Measurements from ENCODE around the gene CTNND2.
"Not testable (repeated sequence)": the region's sequence is repeated elsewhere in the genome, so short reads cannot be mapped to it uniquely, and the experiment has no call there.

The CTNND2 gene

DNA sequence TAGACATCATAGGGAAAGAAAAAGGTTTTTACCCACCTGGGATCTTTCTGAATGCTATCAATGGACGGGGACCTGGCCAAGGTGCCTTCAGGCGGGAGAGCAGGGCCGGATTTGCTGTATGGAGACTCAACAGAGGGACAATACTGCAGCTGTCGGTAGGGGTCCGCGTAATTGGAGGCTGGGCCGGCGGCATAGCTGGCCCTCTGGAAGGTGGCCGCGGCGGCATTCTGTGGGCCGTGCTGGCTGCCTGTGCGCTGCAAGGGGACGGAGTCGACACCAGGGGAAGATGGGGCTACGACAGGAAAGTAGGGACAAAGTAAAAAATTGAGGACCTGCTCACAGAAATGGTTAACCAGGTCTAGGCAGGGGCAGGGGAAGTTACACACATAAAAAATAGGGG, 557.9 kb downstream of the CTNND2 start:
- DNase-seq (ENCODE audit: low read depth in 1 of 2, low spot score in 1 of 2), result no peak
- TF ChIP-seq JUND (IDR thresholded peaks at IDR 0.05; ENCODE audit: low read depth), result no peak
- in situ Hi-C loops (cut with HindIII; ENCODE audit: low pct_unique_long_range_greater_than_20kb, low sequenced_read_pairs), result no loop called here

DNA sequence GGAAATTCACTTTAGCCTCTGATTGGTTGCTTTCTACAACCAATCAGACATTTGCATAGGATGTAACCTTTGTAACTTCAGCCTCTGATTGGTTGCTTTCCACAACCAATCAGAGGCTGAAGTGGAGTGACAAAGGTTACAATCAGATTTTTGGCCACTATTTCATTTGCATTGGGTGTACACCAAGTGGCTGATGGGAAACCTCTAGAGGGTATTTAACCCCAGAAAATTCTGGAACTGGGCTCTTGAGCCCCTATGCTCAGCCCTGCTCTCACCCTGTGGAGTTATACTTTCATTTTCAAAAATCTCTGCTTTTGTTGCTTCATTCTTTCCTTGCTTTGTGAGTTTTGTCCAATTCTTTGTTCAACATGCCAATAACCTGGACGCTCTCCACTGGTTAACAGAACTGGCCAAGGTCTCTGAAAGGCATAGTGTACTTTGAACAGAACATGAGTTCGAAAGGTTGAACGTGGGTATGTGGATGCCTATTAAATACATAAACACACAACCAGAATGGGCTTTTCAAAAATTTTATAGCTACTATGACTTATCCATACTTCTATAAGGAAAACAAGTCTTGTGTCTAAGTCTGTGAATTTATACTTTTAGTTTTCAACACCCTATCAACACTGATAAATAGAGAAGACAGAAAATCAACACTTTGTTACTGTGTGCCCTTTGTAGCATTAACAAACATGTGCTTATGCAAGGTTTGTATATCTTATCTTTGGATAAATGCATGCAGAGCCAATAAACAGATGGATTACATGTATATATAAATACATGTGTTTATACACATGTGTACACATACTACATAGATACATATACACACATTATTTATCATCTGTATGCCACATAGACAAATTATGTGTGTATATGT, 568.1 kb downstream of the CTNND2 start:
- in situ Hi-C loops (cut with HindIII; ENCODE audit: low pct_unique_long_range_greater_than_20kb, low sequenced_read_pairs), result no loop called here
- DNase-seq (ENCODE audit: low read depth in 1 of 2, low spot score in 1 of 2), result peak in 1 of 2 experiments; percentile 1
- TF ChIP-seq JUND (IDR thresholded peaks at IDR 0.05; ENCODE audit: low read depth), result no peak

DNA sequence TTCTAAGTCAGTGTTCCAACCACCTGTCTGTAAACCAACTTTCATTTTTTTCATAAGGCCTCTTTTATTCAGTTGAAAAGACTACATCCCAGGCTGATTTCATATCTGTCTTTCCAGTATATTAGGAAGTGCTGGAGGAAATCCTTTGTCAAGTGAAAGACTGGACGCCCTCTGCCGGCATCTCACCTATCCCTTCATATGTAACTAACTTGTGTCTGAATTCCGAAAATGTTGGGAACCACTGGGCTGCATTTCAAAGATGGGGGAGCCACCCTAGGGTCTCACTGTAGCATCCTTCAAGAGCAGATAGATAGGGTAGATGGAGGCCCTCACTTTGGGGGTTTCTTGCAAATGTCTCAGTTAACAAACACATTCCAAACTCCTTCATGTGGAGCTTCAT, 569.8 kb downstream of the CTNND2 start:
- peak in 1 of 2 experiments; percentile 31 for DNase-seq (ENCODE audit: low read depth in 1 of 2, low spot score in 1 of 2)
- TF ChIP-seq JUND (IDR thresholded peaks at IDR 0.05; ENCODE audit: low read depth), result no peak
- in situ Hi-C loops (cut with HindIII; ENCODE audit: low pct_unique_long_range_greater_than_20kb, low sequenced_read_pairs), result no loop called here

DNA sequence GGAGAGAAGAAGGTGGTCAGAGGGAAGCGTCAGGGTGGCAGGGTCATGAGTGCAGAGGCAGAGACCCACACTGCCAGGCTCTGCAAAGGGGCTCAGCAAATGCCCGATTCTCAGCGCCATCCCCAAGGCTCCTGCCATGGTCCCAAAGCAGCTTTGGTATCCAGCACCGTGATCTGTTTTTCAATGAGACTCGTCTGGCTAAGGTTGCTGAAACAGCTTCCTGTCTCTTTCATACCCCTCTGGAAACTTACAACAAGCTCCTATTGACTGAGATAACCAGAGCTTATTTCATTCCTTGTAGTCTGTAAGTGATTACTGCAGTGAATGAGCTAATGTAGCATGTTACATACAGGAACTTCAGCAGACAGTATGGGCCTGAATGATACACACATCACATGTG, 574.6 kb downstream of the CTNND2 start:
- DNase-seq (ENCODE audit: low read depth in 1 of 2, low spot score in 1 of 2), result no peak
- TF ChIP-seq JUND (IDR thresholded peaks at IDR 0.05; ENCODE audit: low read depth), result no peak
- in situ Hi-C loops (cut with HindIII; ENCODE audit: low pct_unique_long_range_greater_than_20kb, low sequenced_read_pairs), result no loop called here

DNA sequence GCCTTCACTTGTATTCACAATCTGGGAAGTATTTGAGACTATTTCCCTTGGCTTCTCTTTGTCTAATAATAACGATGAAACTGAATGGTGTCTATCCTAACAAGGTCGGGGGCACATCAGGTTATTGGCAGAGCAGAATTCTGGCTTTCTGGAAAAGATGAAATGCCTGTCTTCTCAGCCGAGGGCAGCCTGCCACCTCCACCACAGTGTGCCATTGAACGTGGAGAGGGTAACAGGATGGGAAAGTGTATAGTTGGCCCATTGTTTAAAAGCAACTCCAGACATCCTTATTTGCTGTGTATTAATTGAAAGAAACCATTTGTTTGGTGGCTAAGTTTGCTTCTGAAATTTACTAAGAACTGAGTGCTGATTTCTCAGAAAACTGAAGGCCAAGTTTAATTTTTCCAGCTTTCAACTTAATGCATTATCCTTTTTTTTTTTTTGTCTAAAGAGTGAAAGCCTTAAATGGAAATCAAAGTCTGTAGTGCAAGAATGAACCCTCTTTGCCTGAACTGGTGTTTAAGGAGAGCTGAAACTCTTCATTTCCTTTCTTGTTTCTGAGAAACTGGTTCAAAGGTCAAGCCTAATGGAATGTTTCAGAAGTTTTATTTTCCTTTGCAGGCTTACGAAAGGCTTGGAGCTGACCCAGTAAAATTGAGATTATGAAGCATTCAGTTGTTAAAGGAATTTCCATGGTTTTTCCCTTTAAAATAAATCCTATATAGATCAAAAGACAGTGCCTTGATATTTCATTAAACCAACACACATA, 579.5 kb downstream of the CTNND2 start:
- DNase-seq (ENCODE audit: low read depth in 1 of 2, low spot score in 1 of 2), result no peak
- TF ChIP-seq JUND (IDR thresholded peaks at IDR 0.05; ENCODE audit: low read depth), result no peak
- in situ Hi-C loops (cut with HindIII; ENCODE audit: low pct_unique_long_range_greater_than_20kb, low sequenced_read_pairs), result no loop called here

DNA sequence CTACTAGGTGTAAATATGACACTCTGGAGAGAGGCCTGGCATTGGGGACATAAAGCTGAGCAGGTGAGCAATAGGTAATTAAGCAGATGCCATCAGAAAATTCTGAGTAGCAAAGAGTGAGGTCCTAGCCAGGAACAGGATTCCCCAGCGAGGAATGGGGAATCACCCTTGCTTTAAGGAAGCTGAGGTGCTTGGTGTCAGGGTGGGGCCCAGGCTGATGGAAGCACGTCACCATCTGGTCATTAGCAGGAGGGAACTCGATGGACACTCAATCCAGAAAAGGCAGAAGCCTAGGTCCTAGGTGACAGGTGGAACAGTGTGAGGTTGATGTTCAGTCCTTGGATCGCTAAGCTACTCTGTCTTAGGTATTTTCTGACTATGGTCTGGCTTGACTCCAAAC, 580.5 kb downstream of the CTNND2 start:
- DNase-seq (ENCODE audit: low read depth in 1 of 2, low spot score in 1 of 2), result no peak
- in situ Hi-C loops (cut with HindIII; ENCODE audit: low pct_unique_long_range_greater_than_20kb, low sequenced_read_pairs), result no loop called here
- no peak for TF ChIP-seq JUND (IDR thresholded peaks at IDR 0.05; ENCODE audit: low read depth)

DNA sequence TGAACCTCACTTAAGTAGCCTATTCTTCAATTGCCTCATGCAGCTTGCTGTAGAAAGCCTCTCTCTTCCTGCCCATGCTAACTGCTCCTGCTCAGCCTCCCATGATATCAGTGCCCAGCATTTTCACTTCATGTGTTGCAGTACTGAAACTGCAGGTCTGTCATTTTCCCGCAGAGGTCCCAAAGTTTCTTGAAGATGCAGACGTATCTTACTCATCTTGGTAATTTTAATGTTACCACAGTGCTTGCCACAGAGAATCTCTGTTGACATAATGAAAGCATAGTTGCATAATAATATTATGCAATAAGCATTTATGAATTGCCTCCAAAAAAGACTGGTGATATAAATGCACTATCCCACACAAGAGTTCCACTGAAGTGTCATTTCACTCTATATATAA, 582.1 kb downstream of the CTNND2 start:
- no peak for DNase-seq (ENCODE audit: low read depth in 1 of 2, low spot score in 1 of 2)
- no peak for TF ChIP-seq JUND (IDR thresholded peaks at IDR 0.05; ENCODE audit: low read depth)
- in situ Hi-C loops (cut with HindIII; ENCODE audit: low pct_unique_long_range_greater_than_20kb, low sequenced_read_pairs), result no loop called here

DNA sequence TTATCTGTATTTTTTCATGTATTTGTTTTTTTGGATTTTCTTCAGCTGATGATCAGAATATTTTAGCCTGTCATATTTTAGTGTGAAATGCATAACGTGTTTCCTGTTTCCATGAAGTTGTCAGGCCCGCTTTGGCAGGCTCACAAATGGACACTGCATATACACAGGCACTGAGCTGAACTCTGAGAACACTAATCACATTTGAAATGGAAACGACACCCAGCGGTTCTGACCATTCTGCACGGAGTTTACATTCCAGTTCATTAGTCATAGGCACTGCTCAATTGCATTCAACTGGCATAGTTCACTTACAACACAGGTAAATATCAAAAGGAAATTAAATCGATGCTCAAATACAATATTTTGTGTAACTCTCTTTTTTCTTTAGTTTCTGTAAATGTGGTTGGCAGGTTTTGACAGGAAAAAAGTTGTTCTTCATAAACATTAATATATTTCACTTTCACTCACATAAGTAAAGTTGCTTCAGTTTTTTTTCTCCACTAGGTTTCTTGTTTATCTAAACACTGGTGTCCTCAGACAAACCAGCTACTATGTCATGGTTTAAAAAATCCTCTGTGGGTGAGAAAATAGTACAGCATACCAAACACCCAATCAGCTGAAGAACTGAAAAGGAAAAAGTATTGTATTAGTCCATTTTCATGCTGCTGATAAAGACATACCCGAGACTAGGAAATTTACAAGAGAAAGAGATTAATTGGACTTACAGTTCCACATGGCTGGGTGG, 584.2 kb downstream of the CTNND2 start:
- no peak for TF ChIP-seq JUND (IDR thresholded peaks at IDR 0.05; ENCODE audit: low read depth)
- DNase-seq (ENCODE audit: low read depth in 1 of 2, low spot score in 1 of 2), result peak in 1 of 2 experiments; percentile 6
- in situ Hi-C loops (cut with HindIII; ENCODE audit: low pct_unique_long_range_greater_than_20kb, low sequenced_read_pairs), result no loop called here

DNA sequence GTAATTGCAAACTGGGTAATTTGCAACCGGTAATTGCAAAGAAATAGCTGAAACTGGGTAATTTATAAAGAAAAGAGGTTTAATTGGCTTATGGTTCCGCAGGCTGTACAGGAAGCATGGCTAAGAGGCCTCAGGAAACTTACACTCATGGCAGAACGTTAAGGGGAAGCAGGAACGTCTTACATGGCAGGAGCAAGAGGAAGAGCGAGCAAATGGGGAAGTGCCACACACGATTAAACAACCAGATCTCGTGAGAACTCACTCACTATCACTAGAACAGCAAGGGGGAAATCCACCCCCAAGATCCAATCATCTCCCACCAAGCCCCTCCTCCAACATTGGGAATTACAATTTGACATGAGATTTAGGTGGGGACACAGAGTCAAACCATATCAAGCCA, 590.6 kb downstream of the CTNND2 start:
- DNase-seq (ENCODE audit: low read depth in 1 of 2, low spot score in 1 of 2); in situ Hi-C loops (cut with HindIII; ENCODE audit: low pct_unique_long_range_greater_than_20kb, low sequenced_read_pairs): not testable (repeated sequence)

DNA sequence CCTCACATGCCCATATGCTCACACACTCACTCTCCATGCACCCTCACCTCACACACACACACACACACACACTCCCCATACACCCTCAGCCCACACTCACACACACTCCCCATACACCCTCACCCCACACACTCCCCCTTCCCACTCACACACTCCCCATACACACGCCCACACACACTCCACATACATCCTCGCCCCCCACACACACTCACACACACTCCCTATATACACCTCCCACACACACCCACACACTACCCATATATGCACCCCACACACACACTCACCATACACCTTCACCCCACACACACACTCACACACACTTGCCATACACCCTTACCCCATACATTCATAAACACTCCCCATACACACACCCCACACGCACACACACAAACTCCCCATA, 592.5 kb downstream of the CTNND2 start:
- in situ Hi-C loops (cut with HindIII; ENCODE audit: low pct_unique_long_range_greater_than_20kb, low sequenced_read_pairs), result no loop called here
- DNase-seq (ENCODE audit: low read depth in 1 of 2, low spot score in 1 of 2), result no peak
- no peak for TF ChIP-seq JUND (IDR thresholded peaks at IDR 0.05; ENCODE audit: low read depth)

DNA sequence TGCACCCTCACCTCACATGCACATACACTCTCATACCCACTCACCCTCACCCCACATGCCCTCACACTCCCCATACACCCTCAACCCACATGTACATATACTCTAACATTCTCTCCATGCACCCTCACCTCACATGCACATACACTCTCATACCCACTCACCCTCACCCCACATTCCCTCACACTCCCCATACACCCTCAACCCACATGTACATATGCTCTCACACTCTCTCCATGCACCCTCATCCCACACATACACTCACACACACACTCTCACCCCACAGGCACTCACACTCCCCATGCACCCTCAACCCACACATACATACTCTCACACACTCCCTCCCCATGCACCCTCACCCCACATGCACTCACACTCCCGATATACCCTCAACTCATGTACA, 593.0 kb downstream of the CTNND2 start:
- no peak for DNase-seq (ENCODE audit: low read depth in 1 of 2, low spot score in 1 of 2)
- no peak for TF ChIP-seq JUND (IDR thresholded peaks at IDR 0.05; ENCODE audit: low read depth)
- in situ Hi-C loops (cut with HindIII; ENCODE audit: low pct_unique_long_range_greater_than_20kb, low sequenced_read_pairs), result no loop called here

DNA sequence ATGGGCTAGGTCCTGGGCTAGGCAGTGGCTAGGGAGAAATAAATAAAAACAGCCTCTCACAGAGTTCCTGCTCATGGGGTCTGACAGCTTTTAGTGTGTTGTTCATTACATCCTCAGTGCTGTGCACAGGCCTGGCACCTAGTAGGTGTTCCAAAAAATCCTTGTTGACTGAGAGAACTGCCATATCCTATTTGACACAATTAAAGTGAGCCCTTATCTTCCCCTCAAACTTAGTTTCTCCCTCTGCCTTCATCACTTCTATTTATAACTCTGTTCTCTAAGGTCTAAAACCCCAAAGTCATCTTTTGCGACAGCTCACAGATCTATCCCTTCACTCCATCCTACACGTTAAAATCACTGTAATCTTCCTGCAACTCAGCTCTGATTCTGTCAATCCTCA, 594.1 kb downstream of the CTNND2 start:
- in situ Hi-C loops (cut with HindIII; ENCODE audit: low pct_unique_long_range_greater_than_20kb, low sequenced_read_pairs), result no loop called here
- DNase-seq (ENCODE audit: low read depth in 1 of 2, low spot score in 1 of 2), result no peak
- no peak for TF ChIP-seq JUND (IDR thresholded peaks at IDR 0.05; ENCODE audit: low read depth)

DNA sequence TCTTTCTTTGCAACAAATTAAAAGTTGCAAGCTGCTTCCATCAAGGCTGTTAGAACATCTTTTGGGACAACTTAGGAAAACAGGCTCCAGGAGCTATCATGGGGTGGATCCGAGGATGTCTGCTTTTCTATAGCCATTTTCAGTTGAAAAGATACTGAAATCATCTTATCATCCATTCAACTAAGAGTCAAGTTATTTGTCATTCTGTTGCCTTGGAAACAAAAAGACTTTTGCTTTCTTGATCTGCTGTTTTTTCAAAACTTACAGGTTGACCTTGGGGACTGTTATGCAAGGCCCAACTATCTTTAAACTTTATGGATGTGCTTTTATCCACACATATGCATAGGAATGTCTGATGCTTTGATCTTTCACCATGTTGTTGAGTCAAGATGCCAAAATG, 597.9 kb downstream of the CTNND2 start:
- no peak for TF ChIP-seq JUND (IDR thresholded peaks at IDR 0.05; ENCODE audit: low read depth)
- no peak for DNase-seq (ENCODE audit: low read depth in 1 of 2, low spot score in 1 of 2)
- in situ Hi-C loops (cut with HindIII; ENCODE audit: low pct_unique_long_range_greater_than_20kb, low sequenced_read_pairs), result no loop called here
